SU-DHL-6 (cell line): Measurements from ENCODE around the gene SGMS2.

Source experiments
- CTCF ChIP-seq: fragments of 200-600 bp; sonication (generic); IDR thresholded peaks from one replicate; pipeline ENCODE4 v1.5.1; 2017; ENCODE audit warnings: antibody characterized with exemption, mild to moderate bottlenecking, low read length, moderate library complexity; ENCODE audit not compliant: insufficient read depth, poor library complexity, severe bottlenecking
- EZH2phosphoT487 ChIP-seq: fragments of 200-600 bp; sonication (generic), shearing (Covaris generic); conservative IDR thresholded peaks from 2 replicates; pipeline ENCODE4 v1.6.1; 2018; ENCODE audit warnings: mild to moderate bottlenecking, antibody characterized with exemption, low read length, moderate library complexity, mixed read lengths

GRCh38 chr4:107917500-107917899 lies 92.8 kb downstream of the SGMS2 start:
- TF ChIP-seq EZH2phosphoT487 (no peak), CTCF (no peak)
